ENCODE measurements around the gene IKZF5. TPM values are rescaled to one million over a fixed set of nuclear protein-coding genes. Genes with fewer than 3 reads are reported as not detected.

IKZF5 gene
- polyA plus RNA-seq, 6 donors from 2014 or later: 12.1 to 18.7 (median 16.0) TPM

DNA sequence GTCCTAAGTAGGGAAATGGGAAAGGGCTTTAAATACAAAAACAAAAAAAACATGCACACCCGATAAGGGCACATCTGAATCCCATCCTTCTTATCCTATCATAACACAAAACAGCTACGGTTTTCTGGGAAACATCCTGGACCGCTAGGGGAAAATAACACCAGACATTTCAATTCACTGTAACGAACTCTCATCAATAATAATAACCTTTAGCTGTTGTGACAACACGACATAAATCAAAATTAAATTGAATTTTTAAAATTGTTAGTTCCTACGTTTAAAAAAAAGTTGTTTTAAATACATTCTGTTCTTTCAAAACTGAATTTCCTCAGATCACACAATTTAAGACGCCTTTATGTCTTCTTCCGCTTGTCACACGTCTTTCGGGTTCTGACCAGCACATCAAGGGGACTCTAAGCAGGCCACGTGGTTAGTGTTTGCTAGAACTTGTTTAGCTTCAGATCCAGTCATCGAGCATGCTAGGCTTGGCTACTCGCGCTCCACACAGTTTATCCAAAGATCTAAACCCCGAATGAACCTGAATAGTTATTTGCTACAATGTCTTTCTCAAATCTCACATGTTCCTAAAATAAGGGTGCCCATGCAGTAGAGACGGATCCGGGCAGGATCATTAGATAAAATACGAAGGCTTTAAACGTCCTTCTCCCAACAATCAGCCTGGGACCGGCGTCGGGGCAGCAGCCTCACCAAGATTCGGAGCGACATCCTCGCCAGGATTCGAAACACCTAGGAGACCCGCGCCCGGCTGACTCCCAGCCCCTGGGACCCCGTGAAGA is 839 bp downstream of the IKZF5 start:
- H3K9me3 Mint-ChIP-seq: no peaks in the 10 kb centered on the region
- peaks cover 38 to 45% (median 39%) of the 10 kb centered on the region in 3 donors for H3K4me1 Mint-ChIP-seq
- no peaks in the 10 kb centered on the region for H3K27me3 Mint-ChIP-seq
- peak overlapping the region; percentile 93 to 100 (median 100) for H3K4me3 Mint-ChIP-seq
- peak overlapping the region; percentile 98 to 100 (median 99) for H3K27ac Mint-ChIP-seq
- DNase-seq (no peak), ATAC-seq (ENCODE audit: low read depth in 2 of 2) (peak in 1 of 2 donors; percentile 6)
- H3K36me3 Mint-ChIP-seq: peaks cover 10 to 16% of the 10 kb centered on the region in 2 donors

- H3K27me3 Mint-ChIP-seq: no peaks in the 10 kb centered on the region
- H3K4me1 Mint-ChIP-seq: peaks cover 44 to 57% (median 47%) of the 10 kb centered on the region in 3 donors
- H3K4me3 Mint-ChIP-seq: no peak overlapping the region
- H3K9me3 Mint-ChIP-seq: no peaks in the 10 kb centered on the region
- peaks cover 4 to 8% of the 10 kb centered on the region in 2 donors for H3K36me3 Mint-ChIP-seq
- H3K27ac Mint-ChIP-seq: no peak overlapping the region
- no peak for DNase-seq
- no peak for ATAC-seq (ENCODE audit: low read depth in 2 of 2)
Measured at GRCh38 chr10:123004298-123004697, 4.3 kb downstream of the IKZF5 start.

DNA sequence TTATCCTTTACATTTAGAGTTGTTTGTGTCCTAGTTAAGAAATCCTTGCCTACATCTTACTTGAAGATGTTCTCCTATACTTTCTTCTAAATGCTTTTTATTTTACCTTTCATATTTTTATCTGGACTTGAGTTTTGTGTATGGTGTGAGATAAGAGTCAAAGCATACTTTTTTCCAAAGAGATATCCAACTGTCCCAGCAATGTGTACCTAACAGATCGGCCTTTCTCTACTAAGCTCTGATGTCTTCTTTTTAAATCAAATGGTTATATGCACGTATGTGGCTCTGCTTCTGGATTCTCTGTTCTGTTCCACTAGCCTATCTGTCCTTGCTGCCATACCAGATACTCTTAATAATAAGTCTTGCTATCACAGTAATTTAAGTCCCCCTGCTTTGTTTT is 7.2 kb downstream of the IKZF5 start:
- H3K27ac Mint-ChIP-seq: peak overlapping the region in 1 of 6 donors; percentile 19
- no peaks in the 10 kb centered on the region for H3K9me3 Mint-ChIP-seq
- ATAC-seq (ENCODE audit: low read depth in 2 of 2) (no peak), DNase-seq (no peak)
- no peaks in the 10 kb centered on the region for H3K36me3 Mint-ChIP-seq
- no peak overlapping the region for H3K4me3 Mint-ChIP-seq
- H3K4me1 Mint-ChIP-seq: peaks cover 29 to 39% (median 32%) of the 10 kb centered on the region in 3 donors
- no peaks in the 10 kb centered on the region for H3K27me3 Mint-ChIP-seq

GRCh38 chr10:123000155-123000554 is 8.4 kb downstream of the IKZF5 start:
- Mint-ChIP-seq H3K36me3 (no peaks in the 10 kb centered on the region), H3K27ac (peak overlapping the region in 1 of 6 donors; percentile 54), H3K27me3 (no peaks in the 10 kb centered on the region), H3K9me3 (no peaks in the 10 kb centered on the region), H3K4me1 (peaks cover 27 to 30% (median 29%) of the 10 kb centered on the region in 3 donors), H3K4me3 (no peak overlapping the region)
- ATAC-seq (ENCODE audit: low read depth in 2 of 2): no peak
- DNase-seq: no peak

DNA sequence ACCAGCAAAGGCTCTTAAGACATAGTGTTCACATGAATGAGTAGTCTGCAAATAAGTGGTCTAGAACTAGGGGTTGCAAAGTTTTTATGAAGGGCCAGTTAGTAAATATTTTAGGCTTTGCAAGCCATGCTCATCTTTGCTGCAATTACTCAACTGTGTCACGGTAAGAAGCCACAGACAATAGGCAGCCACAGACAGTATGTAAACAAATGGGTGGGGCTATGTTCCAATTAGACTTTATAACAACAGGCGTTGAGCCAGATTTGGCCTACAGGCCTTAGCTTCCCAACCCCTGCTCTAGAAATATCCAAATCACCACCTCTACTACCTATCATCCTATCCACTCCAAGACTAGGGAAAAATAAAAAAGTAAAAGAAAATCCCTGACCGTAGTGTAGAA is 9.2 kb downstream of the IKZF5 start:
- DNase-seq (no peak), ATAC-seq (ENCODE audit: low read depth in 2 of 2) (no peak)
- peak overlapping the region in 1 of 8 donors; percentile 24 for H3K4me3 Mint-ChIP-seq
- H3K9me3 Mint-ChIP-seq: no peaks in the 10 kb centered on the region
- H3K27me3 Mint-ChIP-seq: no peaks in the 10 kb centered on the region
- peak overlapping the region in 2 of 6 donors; percentile 40 to 47 for H3K27ac Mint-ChIP-seq
- peaks cover 21 to 32% (median 30%) of the 10 kb centered on the region in 3 donors for H3K4me1 Mint-ChIP-seq
- no peaks in the 10 kb centered on the region for H3K36me3 Mint-ChIP-seq

- no peaks in the 10 kb centered on the region for H3K27me3 Mint-ChIP-seq
- H3K36me3 Mint-ChIP-seq: no peaks in the 10 kb centered on the region
- no peaks in the 10 kb centered on the region for H3K9me3 Mint-ChIP-seq
- ATAC-seq (ENCODE audit: low read depth in 2 of 2): no peak
- peaks cover 21 to 32% (median 29%) of the 10 kb centered on the region in 3 donors for H3K4me1 Mint-ChIP-seq
- DNase-seq: no peak
- H3K27ac Mint-ChIP-seq: no peak overlapping the region
- H3K4me3 Mint-ChIP-seq: no peak overlapping the region
Measured at GRCh38 chr10:122998934-122999333, 9.7 kb downstream of the IKZF5 start.

- no peak for ATAC-seq (ENCODE audit: low read depth in 2 of 2)
- no peak for DNase-seq
- Mint-ChIP-seq H3K4me3 (no peak overlapping the region), H3K27ac (no peak overlapping the region), H3K36me3 (no peaks in the 10 kb centered on the region), H3K27me3 (no peaks in the 10 kb centered on the region), H3K9me3 (no peaks in the 10 kb centered on the region), H3K4me1 (peaks cover 19 to 32% (median 26%) of the 10 kb centered on the region in 3 donors)
Measured at GRCh38 chr10:122998360-122998917, 10.2 kb downstream of the IKZF5 start.

GRCh38 chr10:122997864-122998263 is 10.7 kb downstream of the IKZF5 start:
- no peak for ATAC-seq (ENCODE audit: low read depth in 2 of 2)
- Mint-ChIP-seq H3K27me3 (no peaks in the 10 kb centered on the region), H3K27ac (no peak overlapping the region), H3K9me3 (no peaks in the 10 kb centered on the region), H3K4me1 (peaks cover 19 to 32% (median 26%) of the 10 kb centered on the region in 3 donors), H3K4me3 (no peak overlapping the region), H3K36me3 (no peaks in the 10 kb centered on the region)
- DNase-seq: no peak

GRCh38 chr10:122995936-122996335 is 12.7 kb downstream of the IKZF5 start:
- ATAC-seq (ENCODE audit: low read depth in 2 of 2): no peak
- H3K9me3 Mint-ChIP-seq: no peaks in the 10 kb centered on the region
- peaks cover 11 to 21% (median 20%) of the 10 kb centered on the region in 3 donors for H3K4me1 Mint-ChIP-seq
- no peaks in the 10 kb centered on the region for H3K36me3 Mint-ChIP-seq
- no peak overlapping the region for H3K4me3 Mint-ChIP-seq
- no peaks in the 10 kb centered on the region for H3K27me3 Mint-ChIP-seq
- H3K27ac Mint-ChIP-seq: no peak overlapping the region
- DNase-seq: no peak

GRCh38 chr10:122993797-122994336 is 14.7 kb downstream of the IKZF5 start:
- ATAC-seq (ENCODE audit: low read depth in 2 of 2): no peak
- H3K27me3 Mint-ChIP-seq: no peaks in the 10 kb centered on the region
- no peak for DNase-seq
- H3K36me3 Mint-ChIP-seq: no peaks in the 10 kb centered on the region
- no peaks in the 10 kb centered on the region for H3K9me3 Mint-ChIP-seq
- peak overlapping the region in 1 of 6 donors; percentile 35 for H3K27ac Mint-ChIP-seq
- no peak overlapping the region for H3K4me3 Mint-ChIP-seq
- H3K4me1 Mint-ChIP-seq: peaks cover 0 to 6% (median 4%) of the 10 kb centered on the region in 3 donors

- Mint-ChIP-seq H3K36me3 (peaks cover 0 to under 1% of the 10 kb centered on the region in 2 donors), H3K27ac (no peak overlapping the region)
Measured at GRCh38 chr10:122992031-122992585, 16.5 kb downstream of the IKZF5 start.

GRCh38 chr10:122990278-122990677 is 18.3 kb downstream of the IKZF5 start:
- DNase-seq (no peak), ATAC-seq (ENCODE audit: low read depth in 2 of 2) (no peak)
- Mint-ChIP-seq H3K4me1 (peaks cover 0 to 4% (median 2%) of the 10 kb centered on the region in 3 donors), H3K36me3 (peaks cover 0 to 5% of the 10 kb centered on the region in 2 donors), H3K27me3 (no peaks in the 10 kb centered on the region), H3K27ac (peak overlapping the region in 3 of 6 donors; percentile 8 to 61 (median 37)), H3K9me3 (no peaks in the 10 kb centered on the region), H3K4me3 (peak overlapping the region in 1 of 8 donors; percentile 5)

More at GRCh38 chr10:122992031-122992585, 16.5 kb downstream of the IKZF5 start:
- peaks cover 0 to 6% (median 4%) of the 10 kb centered on the region in 3 donors for H3K4me1 Mint-ChIP-seq
- H3K4me3 Mint-ChIP-seq: no peak overlapping the region
- no peak for DNase-seq
- no peaks in the 10 kb centered on the region for H3K9me3 Mint-ChIP-seq
- H3K27me3 Mint-ChIP-seq: no peaks in the 10 kb centered on the region
- no peak for ATAC-seq (ENCODE audit: low read depth in 2 of 2)

DNA sequence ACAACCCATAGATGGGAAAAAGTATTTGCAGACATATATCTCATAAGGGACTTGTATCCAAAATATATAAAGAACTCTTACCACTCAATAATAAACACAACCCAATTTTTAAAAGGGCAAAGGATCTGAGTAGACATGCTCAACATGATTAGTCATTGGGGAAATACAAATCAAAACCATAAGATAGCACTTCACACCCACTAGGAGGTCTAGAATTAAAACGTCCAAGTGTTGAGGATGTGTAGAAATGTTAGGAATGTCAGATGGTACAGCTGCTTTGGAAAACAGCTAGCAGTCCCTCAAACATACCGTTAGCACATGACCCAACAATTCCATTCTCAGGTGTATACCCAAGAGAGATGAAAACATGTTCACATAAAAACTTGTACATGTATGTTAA is 20.1 kb downstream of the IKZF5 start:
- Mint-ChIP-seq H3K4me3 (no peak overlapping the region), H3K27me3 (no peaks in the 10 kb centered on the region), H3K36me3 (peaks cover 0 to 12% of the 10 kb centered on the region in 2 donors), H3K27ac (no peak overlapping the region), H3K4me1 (no peaks in the 10 kb centered on the region), H3K9me3 (no peaks in the 10 kb centered on the region)
- DNase-seq (no peak), ATAC-seq (ENCODE audit: low read depth in 2 of 2) (no peak)

Data from naive B cell (primary cell).